Activated naive CD4-positive, alpha-beta T cell treated with anti-CD3 and anti-CD28 coated beads, Interleukin-2, amount 50 U/mL, for 24 hours (primary cell): ENCODE measurements around the gene NBEAL1.
"Not testable (repeated sequence)": the region's sequence is repeated elsewhere in the genome, so short reads cannot be mapped to it uniquely, and the experiment has no call there.

Source experiments
- H3K27ac Mint-ChIP-seq: one replicate; pipeline ENCODE4 v1.8.0; 2021; ENCODE audit warnings: mild to moderate bottlenecking, mixed read lengths
- H3K27me3 Mint-ChIP-seq: one replicate; pipeline ENCODE4 v1.8.0; 2021; ENCODE audit warnings: mixed read lengths
- H3K36me3 Mint-ChIP-seq: one replicate; pipeline ENCODE4 v1.8.0; 2021; ENCODE audit warnings: mixed read lengths
- H3K4me1 Mint-ChIP-seq: one replicate; pipeline ENCODE4 v1.8.0; 2021; ENCODE audit warnings: mixed read lengths
- H3K4me3 Mint-ChIP-seq: one replicate; pipeline ENCODE4 v1.8.0; 2021; ENCODE audit warnings: mild to moderate bottlenecking, mixed read lengths
- H3K9me3 Mint-ChIP-seq: one replicate; pipeline ENCODE4 v1.8.0; 2021; ENCODE audit warnings: mixed read lengths

NBEAL1 gene

GRCh38 chr2:203066519-203067091, 51.9 kb downstream of the NBEAL1 start:
- not testable (repeated sequence) for H3K27me3 Mint-ChIP-seq, H3K9me3 Mint-ChIP-seq, H3K27ac Mint-ChIP-seq, H3K4me3 Mint-ChIP-seq, H3K4me1 Mint-ChIP-seq
- H3K36me3 Mint-ChIP-seq = peaks cover 20% of the 10 kb centered on the region

- Mint-ChIP-seq H3K27ac (no peak overlapping the region), H3K36me3 (peaks cover 32% of the 10 kb centered on the region), H3K27me3 (no peaks in the 10 kb centered on the region), H3K4me3 (no peak overlapping the region), H3K9me3 (peaks cover 8% of the 10 kb centered on the region), H3K4me1 (no peaks in the 10 kb centered on the region)
These were observed 56.0 kb downstream of the NBEAL1 start for GRCh38 chr2:203070701-203071100.

- no peak overlapping the region for H3K27ac Mint-ChIP-seq
- no peak overlapping the region for H3K4me3 Mint-ChIP-seq
These were observed 56.5 kb downstream of the NBEAL1 start for GRCh38 chr2:203071148-203071547.

GRCh38 chr2:203072371-203072770, 57.7 kb downstream of the NBEAL1 start:
- Mint-ChIP-seq H3K27ac (no peak overlapping the region), H3K27me3 (no peaks in the 10 kb centered on the region), H3K9me3 (peaks cover 8% of the 10 kb centered on the region), H3K4me3 (no peak overlapping the region), H3K4me1 (no peaks in the 10 kb centered on the region), H3K36me3 (peaks cover 30% of the 10 kb centered on the region)

More at GRCh38 chr2:203071148-203071547, 56.5 kb downstream of the NBEAL1 start:
- H3K27me3 Mint-ChIP-seq = no peaks in the 10 kb centered on the region
- no peaks in the 10 kb centered on the region for H3K4me1 Mint-ChIP-seq
- peaks cover 8% of the 10 kb centered on the region for H3K9me3 Mint-ChIP-seq
- H3K36me3 Mint-ChIP-seq = peaks cover 30% of the 10 kb centered on the region

GRCh38 chr2:203077451-203077850, 62.8 kb downstream of the NBEAL1 start:
- no peak overlapping the region for H3K27ac Mint-ChIP-seq
- H3K9me3 Mint-ChIP-seq = peaks cover 5% of the 10 kb centered on the region
- no peaks in the 10 kb centered on the region for H3K4me1 Mint-ChIP-seq
- H3K4me3 Mint-ChIP-seq = no peak overlapping the region
- H3K36me3 Mint-ChIP-seq = peaks cover 20% of the 10 kb centered on the region
- no peaks in the 10 kb centered on the region for H3K27me3 Mint-ChIP-seq

- no peaks in the 10 kb centered on the region for H3K9me3 Mint-ChIP-seq
These were observed 65.9 kb downstream of the NBEAL1 start for GRCh38 chr2:203080447-203081045.

GRCh38 chr2:203083328-203083727, 68.7 kb downstream of the NBEAL1 start:
- peaks cover 8% of the 10 kb centered on the region for H3K36me3 Mint-ChIP-seq
- H3K9me3 Mint-ChIP-seq = no peaks in the 10 kb centered on the region
- no peaks in the 10 kb centered on the region for H3K4me1 Mint-ChIP-seq
- no peaks in the 10 kb centered on the region for H3K27me3 Mint-ChIP-seq
- no peak overlapping the region for H3K27ac Mint-ChIP-seq
- no peak overlapping the region for H3K4me3 Mint-ChIP-seq

More at GRCh38 chr2:203080447-203081045, 65.9 kb downstream of the NBEAL1 start:
- no peaks in the 10 kb centered on the region for H3K4me1 Mint-ChIP-seq
- no peaks in the 10 kb centered on the region for H3K27me3 Mint-ChIP-seq
- no peak overlapping the region for H3K4me3 Mint-ChIP-seq
- H3K27ac Mint-ChIP-seq = no peak overlapping the region
- H3K36me3 Mint-ChIP-seq = peaks cover 6% of the 10 kb centered on the region

GRCh38 chr2:203086381-203086780, 71.7 kb downstream of the NBEAL1 start:
- H3K27me3 Mint-ChIP-seq, H3K36me3 Mint-ChIP-seq, H3K9me3 Mint-ChIP-seq, H3K4me1 Mint-ChIP-seq, H3K27ac Mint-ChIP-seq, H3K4me3 Mint-ChIP-seq: not testable (repeated sequence)

- not testable (repeated sequence) for H3K27ac Mint-ChIP-seq, H3K9me3 Mint-ChIP-seq, H3K4me3 Mint-ChIP-seq, H3K36me3 Mint-ChIP-seq, H3K27me3 Mint-ChIP-seq, H3K4me1 Mint-ChIP-seq
These were observed 76.0 kb downstream of the NBEAL1 start for GRCh38 chr2:203090721-203091120.

GRCh38 chr2:203097735-203098134, 83.1 kb downstream of the NBEAL1 start:
- Mint-ChIP-seq H3K27ac (no peak overlapping the region), H3K9me3 (no peaks in the 10 kb centered on the region), H3K4me3 (no peak overlapping the region), H3K36me3 (peaks cover 20% of the 10 kb centered on the region), H3K4me1 (no peaks in the 10 kb centered on the region), H3K27me3 (no peaks in the 10 kb centered on the region)

GRCh38 chr2:203102357-203102756, 87.7 kb downstream of the NBEAL1 start:
- not testable (repeated sequence) for H3K4me3 Mint-ChIP-seq, H3K27ac Mint-ChIP-seq, H3K9me3 Mint-ChIP-seq, H3K4me1 Mint-ChIP-seq, H3K27me3 Mint-ChIP-seq
- peaks cover 40% of the 10 kb centered on the region for H3K36me3 Mint-ChIP-seq

GRCh38 chr2:203104273-203104672, 89.6 kb downstream of the NBEAL1 start:
- Mint-ChIP-seq H3K27me3 (no peaks in the 10 kb centered on the region), H3K4me1 (no peaks in the 10 kb centered on the region), H3K36me3 (peaks cover 40% of the 10 kb centered on the region), H3K9me3 (peaks cover 7% of the 10 kb centered on the region), H3K4me3 (no peak overlapping the region), H3K27ac (no peak overlapping the region)

- Mint-ChIP-seq H3K4me3 (no peak overlapping the region), H3K27ac (no peak overlapping the region), H3K9me3 (peaks cover 7% of the 10 kb centered on the region), H3K36me3 (peaks cover 34% of the 10 kb centered on the region), H3K4me1 (no peaks in the 10 kb centered on the region), H3K27me3 (no peaks in the 10 kb centered on the region)
These were observed 91.3 kb downstream of the NBEAL1 start for GRCh38 chr2:203105996-203106395.

GRCh38 chr2:203110496-203110895, 95.8 kb downstream of the NBEAL1 start:
- H3K27me3 Mint-ChIP-seq, H3K9me3 Mint-ChIP-seq, H3K4me3 Mint-ChIP-seq, H3K4me1 Mint-ChIP-seq, H3K27ac Mint-ChIP-seq: not testable (repeated sequence)
- H3K36me3 Mint-ChIP-seq = peaks cover 12% of the 10 kb centered on the region

GRCh38 chr2:203112342-203112741, 97.7 kb downstream of the NBEAL1 start:
- Mint-ChIP-seq H3K9me3 (no peaks in the 10 kb centered on the region), H3K36me3 (peaks cover 14% of the 10 kb centered on the region), H3K27me3 (no peaks in the 10 kb centered on the region), H3K4me3 (no peak overlapping the region), H3K27ac (no peak overlapping the region), H3K4me1 (no peaks in the 10 kb centered on the region)

- not testable (repeated sequence) for H3K27me3 Mint-ChIP-seq, H3K4me1 Mint-ChIP-seq, H3K4me3 Mint-ChIP-seq, H3K27ac Mint-ChIP-seq, H3K9me3 Mint-ChIP-seq
- peaks cover 22% of the 10 kb centered on the region for H3K36me3 Mint-ChIP-seq
These were observed 100.6 kb downstream of the NBEAL1 start for GRCh38 chr2:203115201-203115700.
